Cerebellar cortex (tissue), 1 donor: ENCODE measurements around the gene PPRC1.

Experiments used
- DNase-seq: peaks from one replicate; pipeline ENCODE4 v3.0.0-alpha.2; 2015; ENCODE audit warnings: low spot score

PPRC1 gene

GRCh38 chr10:102195296-102195870 lies 62.5 kb downstream of the PPRC1 start:
- no peak for DNase-seq

DNA sequence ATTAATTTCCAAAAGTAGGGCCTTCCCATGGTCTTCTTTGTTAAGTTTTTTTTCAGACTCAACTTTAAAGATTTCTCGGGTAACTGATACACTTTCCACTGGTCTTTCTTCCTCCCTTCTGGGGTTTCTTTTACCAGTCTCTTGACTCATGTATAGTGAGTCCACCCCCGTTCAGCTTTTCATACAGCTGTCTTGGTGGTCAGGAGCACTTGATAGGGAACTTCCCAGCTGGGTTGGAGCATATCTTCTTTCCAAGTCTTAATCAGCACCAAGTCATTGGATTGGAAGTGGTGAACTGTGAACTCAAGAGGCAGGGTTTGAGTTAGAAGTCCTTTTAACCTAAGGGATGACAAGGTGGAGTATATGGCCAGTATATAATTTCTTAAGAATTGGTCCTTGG lies 64.1 kb downstream of the PPRC1 start:
- DNase-seq, result no peak

GRCh38 chr10:102198027-102198426 lies 65.2 kb downstream of the PPRC1 start:
- DNase-seq, result no peak
